NCI-H524 (cell line): ENCODE measurements around the gene KLK3.
"Not testable (repeated sequence)": the region's sequence is repeated elsewhere in the genome, so short reads cannot be mapped to it uniquely, and the experiment has no call there.

Source experiments
- DNase-seq, 2 experiments: peaks; one replicate each; lab custom pipeline; 2025; lab: John Stamatoyannopoulos, UW

The KLK3 gene

GRCh38 chr19:50861496-50862286, 7.0 kb downstream of the KLK3 start:
- DNase-seq, result no peak

- DNase-seq, result no peak
These were observed 14.8 kb downstream of the KLK3 start for GRCh38 chr19:50869479-50869878.

DNA sequence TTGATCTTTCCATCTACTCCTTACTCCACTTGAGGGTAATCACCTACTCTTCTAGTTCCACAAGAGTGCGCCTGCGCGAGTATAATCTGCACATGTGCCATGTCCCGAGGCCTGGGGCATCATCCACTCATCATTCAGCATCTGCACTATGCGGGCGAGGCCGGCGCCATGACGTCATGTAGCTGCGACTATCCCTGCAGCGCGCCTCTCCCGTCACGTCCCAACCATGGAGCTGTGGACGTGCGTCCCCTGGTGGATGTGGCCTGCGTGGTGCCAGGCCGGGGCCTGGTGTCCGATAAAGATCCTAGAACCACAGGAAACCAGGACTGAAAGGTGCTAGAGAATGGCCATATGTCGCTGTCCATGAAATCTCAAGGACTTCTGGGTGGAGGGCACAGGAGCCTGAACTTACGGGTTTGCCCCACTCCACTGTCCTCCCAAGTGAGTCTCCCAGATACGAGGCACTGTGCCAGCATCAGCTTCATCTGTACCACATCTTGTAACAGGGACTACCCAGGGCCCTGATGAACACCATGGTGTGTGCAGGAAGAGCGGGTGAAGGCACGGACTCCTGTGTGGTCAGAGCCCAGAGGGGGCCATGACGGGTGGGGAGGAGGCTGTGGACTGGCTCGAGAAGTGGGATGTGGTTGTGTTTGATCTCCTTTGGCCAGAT, 15.8 kb downstream of the KLK3 start:
- no peak for DNase-seq

DNA sequence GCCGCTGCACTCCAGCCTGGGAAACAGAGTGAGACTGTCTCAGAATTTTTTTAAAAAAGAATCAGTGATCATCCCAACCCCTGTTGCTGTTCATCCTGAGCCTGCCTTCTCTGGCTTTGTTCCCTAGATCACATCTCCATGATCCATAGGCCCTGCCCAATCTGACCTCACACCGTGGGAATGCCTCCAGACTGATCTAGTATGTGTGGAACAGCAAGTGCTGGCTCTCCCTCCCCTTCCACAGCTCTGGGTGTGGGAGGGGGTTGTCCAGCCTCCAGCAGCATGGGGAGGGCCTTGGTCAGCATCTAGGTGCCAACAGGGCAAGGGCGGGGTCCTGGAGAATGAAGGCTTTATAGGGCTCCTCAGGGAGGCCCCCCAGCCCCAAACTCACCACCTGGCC, 18.3 kb downstream of the KLK3 start, which contains the start of gene KLK2:
KLK2 (plus strand) TSS at position 384 of the 400 bp plus-strand sequence. CDS start 35 bp downstream, outside the sequence.
- no peak for DNase-seq

DNA sequence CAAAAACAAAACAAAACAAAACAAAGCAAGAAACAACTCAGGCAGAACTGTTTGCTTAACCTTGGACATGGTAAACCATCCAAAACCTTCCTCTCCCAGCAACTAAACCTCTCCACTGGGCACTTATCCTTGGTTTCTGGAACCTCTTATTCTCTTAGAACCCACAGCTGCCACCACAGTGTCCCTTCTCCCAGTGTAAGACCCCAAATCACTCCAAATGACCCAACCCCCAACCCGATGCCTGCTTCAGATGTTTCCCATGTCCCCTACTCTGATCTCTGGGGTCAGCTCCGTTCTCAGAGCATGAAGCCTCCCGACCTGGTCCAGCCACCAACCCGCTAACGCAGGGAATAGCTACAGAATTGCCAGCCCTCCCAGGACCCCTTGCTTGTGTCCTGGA, 19.5 kb downstream of the KLK3 start:
- no peak for DNase-seq

GRCh38 chr19:50875795-50876422, 21.2 kb downstream of the KLK3 start:
- no peak for DNase-seq

- peak in 1 of 2 experiments; percentile 1 for DNase-seq
These were observed 21.7 kb downstream of the KLK3 start for GRCh38 chr19:50876456-50876855.

DNA sequence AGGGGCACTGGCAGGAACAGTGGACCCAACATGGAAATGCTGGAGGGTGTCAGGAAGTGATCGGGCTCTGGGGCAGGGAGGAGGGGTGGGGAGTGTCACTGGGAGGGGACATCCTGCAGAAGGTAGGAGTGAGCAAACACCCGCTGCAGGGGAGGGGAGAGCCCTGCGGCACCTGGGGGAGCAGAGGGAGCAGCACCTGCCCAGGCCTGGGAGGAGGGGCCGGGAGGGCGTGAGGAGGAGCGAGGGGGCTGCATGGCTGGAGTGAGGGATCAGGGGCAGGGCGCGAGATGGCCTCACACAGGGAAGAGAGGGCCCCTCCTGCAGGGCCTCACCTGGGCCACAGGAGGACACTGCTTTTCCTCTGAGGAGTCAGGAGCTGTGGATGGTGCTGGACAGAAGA, 22.6 kb downstream of the KLK3 start:
- DNase-seq, result no peak

DNA sequence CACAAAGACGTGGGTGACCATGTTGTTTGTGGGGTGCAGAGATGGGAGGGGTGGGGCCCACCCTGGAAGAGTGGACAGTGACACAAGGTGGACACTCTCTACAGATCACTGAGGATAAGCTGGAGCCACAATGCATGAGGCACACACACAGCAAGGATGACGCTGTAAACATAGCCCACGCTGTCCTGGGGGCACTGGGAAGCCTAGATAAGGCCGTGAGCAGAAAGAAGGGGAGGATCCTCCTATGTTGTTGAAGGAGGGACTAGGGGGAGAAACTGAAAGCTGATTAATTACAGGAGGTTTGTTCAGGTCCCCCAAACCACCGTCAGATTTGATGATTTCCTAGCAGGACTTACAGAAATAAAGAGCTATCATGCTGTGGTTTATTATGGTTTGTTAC, 24.1 kb downstream of the KLK3 start:
- DNase-seq, result no peak

- DNase-seq, result no peak
These were observed 25.5 kb downstream of the KLK3 start for GRCh38 chr19:50880241-50880640.

GRCh38 chr19:50882188-50882587, 27.5 kb downstream of the KLK3 start:
- DNase-seq, result no peak

GRCh38 chr19:50889638-50890037, 34.9 kb downstream of the KLK3 start:
- DNase-seq, result no peak

DNA sequence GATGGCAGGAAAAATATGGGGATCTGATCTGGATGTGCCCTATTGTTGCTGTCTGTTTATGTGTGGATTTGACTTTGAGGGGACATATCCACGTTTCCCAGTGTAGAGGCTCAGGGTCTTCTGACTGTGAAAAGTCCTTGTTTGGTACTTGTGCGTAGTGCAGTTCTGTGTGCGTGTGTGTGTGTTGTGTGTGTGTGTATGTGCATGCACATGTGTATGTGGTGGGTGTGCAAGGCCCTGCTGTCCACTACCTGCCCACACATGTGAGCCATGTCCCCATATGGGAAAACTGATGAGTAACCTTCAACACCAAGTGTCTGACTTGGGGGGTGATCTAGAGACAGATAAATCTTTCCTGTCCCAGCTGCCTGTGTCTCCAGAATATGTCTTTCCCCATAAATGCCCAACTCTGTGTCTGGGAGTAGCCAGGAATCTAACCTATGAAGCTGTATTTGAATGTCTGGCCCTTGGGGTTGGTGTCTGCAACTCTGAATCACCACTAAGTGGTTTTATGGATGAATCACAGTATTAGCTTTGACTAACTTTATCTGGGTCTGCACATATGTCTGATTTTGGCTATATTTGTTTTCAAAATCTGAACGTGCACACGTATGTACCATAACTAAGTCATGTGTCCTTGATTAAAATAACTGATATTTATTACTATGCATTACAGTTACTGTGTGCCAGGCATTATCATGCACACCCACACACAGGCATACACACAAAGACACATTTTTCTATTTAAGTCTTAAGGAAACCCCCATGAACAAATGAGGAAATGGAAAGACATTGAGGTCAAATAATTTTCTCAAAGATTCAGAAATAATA, 35.9 kb downstream of the KLK3 start:
- DNase-seq, result no peak

DNA sequence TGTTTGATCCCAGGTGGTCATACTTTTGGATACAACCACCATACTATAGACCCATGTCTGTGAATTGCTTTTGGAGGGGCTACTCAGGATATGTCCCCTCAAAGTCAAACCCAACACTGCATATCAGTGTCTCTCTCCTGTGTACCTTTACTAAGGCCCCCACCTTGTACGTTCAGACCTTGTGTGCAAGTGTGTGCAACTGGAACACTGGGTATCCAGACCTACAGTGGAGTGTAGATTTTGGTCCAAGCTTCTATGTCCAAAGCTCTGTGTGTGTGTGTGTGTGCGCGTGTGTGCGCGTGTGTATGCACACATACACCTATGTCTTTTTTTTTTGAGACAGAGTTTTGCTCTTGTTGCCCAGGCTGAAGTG, 36.5 kb downstream of the KLK3 start:
- DNase-seq, result no peak

DNA sequence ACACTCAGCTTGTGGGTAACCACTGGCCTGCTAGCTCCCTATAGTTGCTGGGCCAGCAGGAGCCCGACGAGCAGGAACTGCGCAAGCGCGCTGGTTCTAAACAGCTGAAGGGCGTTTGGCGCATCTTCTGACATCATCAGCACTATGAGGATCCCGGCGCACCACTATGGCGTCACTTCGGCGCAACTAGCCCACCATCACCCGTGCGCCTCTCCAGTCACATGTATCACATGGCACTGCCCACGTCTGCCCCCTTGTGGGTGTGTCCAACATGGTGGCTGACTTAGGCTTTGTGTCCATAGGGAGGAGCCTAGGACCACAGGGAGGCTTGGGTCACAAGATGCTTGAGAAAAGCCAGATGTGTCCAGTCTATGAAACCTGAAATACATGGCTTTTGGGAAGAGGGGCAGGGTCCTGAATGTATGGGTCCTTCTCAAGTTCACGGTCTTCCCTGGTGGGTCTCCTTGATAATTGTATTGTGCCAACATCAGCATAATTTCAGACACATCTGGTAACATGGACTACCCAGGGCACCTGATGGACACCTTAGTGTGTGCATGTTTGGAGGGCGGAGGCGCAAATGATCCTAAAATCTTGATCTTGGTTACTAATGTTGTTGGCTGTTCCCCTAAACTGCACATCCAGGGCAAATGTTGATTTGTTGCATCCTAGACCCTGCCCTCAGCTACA, 38.5 kb downstream of the KLK3 start:
- no peak for DNase-seq

DNA sequence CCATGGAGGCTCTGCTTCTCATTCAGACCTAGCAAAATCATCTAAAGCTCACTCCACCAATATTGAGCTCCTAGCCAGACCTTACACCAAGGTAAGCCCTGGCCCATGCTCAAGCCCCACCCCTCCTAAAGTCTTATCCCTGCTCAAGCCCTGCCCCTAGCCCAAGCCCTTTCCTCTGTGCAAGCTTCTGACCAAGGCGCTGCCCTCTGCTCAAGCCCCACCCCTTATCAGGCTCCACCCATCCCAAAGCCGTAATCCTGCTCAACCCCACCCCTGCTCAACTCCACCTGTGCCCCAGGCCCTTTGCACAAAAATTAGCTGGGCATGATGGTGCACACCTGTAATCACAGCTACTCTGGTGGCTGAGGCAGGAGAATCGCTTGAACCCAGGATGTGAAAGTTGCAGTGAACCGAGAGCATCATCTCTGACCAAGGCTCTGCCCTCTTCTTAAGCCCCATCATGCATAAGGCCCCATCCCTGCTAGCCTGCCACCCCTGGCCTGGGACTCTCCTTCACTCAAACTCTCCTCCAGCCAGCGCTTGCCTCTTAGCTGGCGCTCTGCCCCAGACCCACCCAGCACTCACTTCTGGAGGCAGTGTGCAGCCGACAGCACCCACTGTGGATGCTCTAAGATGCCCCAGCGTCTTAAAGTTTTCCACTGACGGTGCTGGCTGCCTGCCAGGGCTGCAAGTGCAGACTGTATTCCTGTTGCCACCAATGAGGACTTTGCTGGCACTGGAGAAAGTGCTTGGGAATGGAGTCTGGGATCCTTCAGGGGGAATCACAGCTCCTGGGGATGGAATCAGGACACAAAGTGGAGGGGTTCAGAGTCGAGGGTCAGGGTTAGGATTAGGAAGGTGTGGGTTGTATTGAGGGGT, 40.0 kb downstream of the KLK3 start:
- DNase-seq, result no peak

- not testable (repeated sequence) for DNase-seq
These were observed 41.4 kb downstream of the KLK3 start for GRCh38 chr19:50896089-50896590.

DNA sequence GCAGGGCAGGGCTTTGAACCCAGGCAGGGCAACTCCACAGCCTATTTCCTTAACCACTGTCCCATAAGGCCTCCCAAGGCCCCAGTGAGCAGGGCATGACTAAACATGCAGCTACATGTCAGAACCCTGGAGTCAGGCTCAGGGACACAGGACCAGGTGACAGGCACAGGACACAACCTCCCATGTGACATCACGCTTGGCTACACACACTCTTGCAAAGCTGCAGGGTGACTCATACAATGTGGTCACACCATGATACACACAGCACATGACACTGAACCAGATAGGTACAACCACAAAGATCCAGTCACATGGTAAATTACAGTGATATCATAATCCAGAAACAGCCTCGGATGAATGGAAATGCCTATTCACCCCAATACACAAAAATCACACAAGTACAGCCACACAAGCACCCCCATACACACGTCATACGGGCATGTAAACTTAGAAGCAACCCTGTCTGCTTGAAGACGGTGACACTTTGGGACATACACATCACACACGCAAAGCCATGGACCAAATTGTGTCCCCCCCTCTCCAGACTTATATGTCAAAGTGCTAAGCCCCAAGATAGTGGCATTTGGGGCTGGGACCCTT, 42.0 kb downstream of the KLK3 start:
- DNase-seq, result no peak

GRCh38 chr19:50897191-50897607, 42.5 kb downstream of the KLK3 start:
- no peak for DNase-seq

DNA sequence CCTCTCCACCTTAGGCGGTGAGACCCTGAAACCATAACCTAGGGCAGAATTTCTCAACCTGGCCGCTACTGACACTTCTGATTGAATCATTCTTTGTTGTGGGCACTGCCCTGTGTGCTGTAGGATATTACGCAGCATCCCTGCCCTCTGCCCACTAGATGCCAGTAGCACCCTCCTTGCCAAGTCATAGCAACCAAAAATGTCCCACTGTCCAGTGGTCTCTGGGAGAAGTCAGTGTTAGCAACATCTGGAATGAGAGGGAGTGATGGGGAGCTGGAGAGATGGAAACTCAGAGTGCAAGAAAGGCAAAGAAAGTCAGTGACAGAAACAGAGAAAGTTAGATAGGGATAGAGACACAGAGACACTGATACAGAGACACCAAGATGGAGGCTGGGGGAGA, 42.9 kb downstream of the KLK3 start:
- DNase-seq, result no peak
